Fibroblast of mammary gland (primary cell): ENCODE measurements around the gene DNAJC15.

Experiments used
- DNase-seq: peaks from one replicate; pipeline ENCODE4 v3.0.0-alpha.2; 2010; ENCODE audit warnings: low read depth
- H3K4me3 ChIP-seq: 2 replicates; pipeline ENCODE4 v1.5.1; 2011; ENCODE audit warnings: low read depth, mild to moderate bottlenecking, low read length, moderate library complexity; ENCODE audit not compliant: control insufficient read depth
- CTCF ChIP-seq: conservative IDR thresholded peaks from 2 replicates; pipeline ENCODE4 v1.5.1; 2011; ENCODE audit warnings: low read depth, low read length, inconsistent platforms; ENCODE audit not compliant: control insufficient read depth, insufficient read depth

The DNAJC15 gene

GRCh38 chr13:43077046-43077445, 53.7 kb downstream of the DNAJC15 start:
- DNase-seq: no peak

GRCh38 chr13:43077461-43077860, 54.1 kb downstream of the DNAJC15 start:
- no peak for DNase-seq
- H3K4me3 ChIP-seq: no peak overlapping the region
- TF ChIP-seq CTCF: no peak

More at GRCh38 chr13:43077046-43077445, 53.7 kb downstream of the DNAJC15 start:
- no peak overlapping the region for H3K4me3 ChIP-seq
- no peak for TF ChIP-seq CTCF

DNA sequence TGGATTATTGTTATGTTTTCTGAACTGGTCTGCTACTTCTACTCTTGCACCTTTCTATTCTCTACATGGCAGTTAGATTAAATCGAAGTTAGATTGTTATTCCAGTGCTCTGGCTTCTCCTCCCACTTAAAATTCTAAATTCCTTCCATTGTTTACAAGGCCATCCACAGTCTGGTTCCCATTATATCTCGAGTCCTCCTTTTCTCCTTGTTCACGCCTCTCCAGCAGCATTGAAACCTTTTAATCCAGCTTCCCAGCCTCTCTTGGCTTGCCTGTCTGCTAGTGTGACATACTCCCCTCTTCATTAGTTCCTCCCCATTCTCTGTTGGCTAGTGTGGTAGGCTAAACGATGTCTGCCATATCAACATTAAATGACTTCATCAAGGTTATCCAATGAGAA, 54.5 kb downstream of the DNAJC15 start:
- no peak overlapping the region for H3K4me3 ChIP-seq
- no peak for DNase-seq
- no peak for TF ChIP-seq CTCF

GRCh38 chr13:43078399-43078798, 55.0 kb downstream of the DNAJC15 start:
- DNase-seq: no peak
- no peak overlapping the region for H3K4me3 ChIP-seq
- no peak for TF ChIP-seq CTCF

DNA sequence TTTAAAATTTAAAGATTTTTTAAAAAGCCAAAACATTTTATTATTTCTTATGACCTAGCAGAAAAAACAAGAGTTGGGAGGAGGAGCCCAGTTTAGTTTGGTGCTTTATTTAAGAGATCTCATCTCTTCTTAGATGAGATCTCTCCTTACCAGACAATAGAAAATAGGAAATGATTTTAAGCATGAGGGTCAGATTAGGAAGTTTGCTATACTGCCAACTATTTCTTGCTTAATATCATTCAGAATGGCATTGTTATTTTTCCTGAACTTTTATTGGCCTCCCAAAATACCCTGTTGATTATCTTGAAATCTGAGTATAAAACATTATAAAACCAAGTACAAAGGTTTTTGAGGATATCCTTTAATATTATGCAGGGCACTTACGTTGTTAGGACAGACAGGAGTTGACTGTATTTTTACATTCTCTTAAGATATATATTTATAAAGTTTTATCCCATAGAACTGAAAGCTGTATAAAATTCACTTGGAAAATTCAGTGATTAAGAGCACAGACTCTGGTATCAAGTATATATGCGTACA, 56.1 kb downstream of the DNAJC15 start:
- no peak for TF ChIP-seq CTCF
- DNase-seq: no peak
- no peak overlapping the region for H3K4me3 ChIP-seq

DNA sequence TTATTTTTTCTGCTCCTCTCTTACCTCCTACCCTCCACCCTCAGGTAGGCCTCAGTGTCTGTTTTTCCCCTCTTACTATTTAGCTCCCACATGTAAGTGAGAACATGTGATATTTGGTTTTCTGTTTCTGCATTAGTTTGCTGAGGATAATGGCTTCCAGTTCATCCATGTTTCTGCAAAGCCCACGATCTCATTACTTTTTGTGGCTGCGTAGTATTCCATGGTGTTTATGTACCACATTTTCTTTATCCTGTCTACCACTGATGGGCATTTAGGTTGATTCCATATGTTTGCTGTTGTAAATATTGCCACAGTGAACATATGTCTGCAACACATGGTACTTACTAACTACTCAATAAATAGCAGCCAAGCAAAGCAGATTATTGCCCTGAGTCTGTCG, 56.8 kb downstream of the DNAJC15 start:
- no peak overlapping the region for H3K4me3 ChIP-seq
- TF ChIP-seq CTCF: no peak

GRCh38 chr13:43081866-43082265, 58.5 kb downstream of the DNAJC15 start:
- no peak for DNase-seq
- H3K4me3 ChIP-seq: no peak overlapping the region
- no peak for TF ChIP-seq CTCF

More for the DNA sequence above, 56.8 kb downstream of the DNAJC15 start:
- no peak for DNase-seq
